ENCODE results near the gene RASL10B.

RASL10B gene

GRCh38 chr17:35723735-35724134 is 7.7 kb upstream of the RASL10B start:
- DNase-seq: no peak

GRCh38 chr17:35725058-35725457 is 6.4 kb upstream of the RASL10B start:
- DNase-seq: no peak

- no peak for DNase-seq
These were observed 5.7 kb upstream of the RASL10B start for GRCh38 chr17:35725802-35726126.

- DNase-seq: no peak
These were observed 5.1 kb upstream of the RASL10B start for GRCh38 chr17:35726127-35726952.

- DNase-seq: no peak
These were observed 4.4 kb upstream of the RASL10B start for GRCh38 chr17:35726953-35727460.

GRCh38 chr17:35727635-35728034 is 3.8 kb upstream of the RASL10B start:
- DNase-seq: no peak

GRCh38 chr17:35728551-35728950 is 2.9 kb upstream of the RASL10B start:
- no peak for DNase-seq

- DNase-seq: no peak
These were observed 2.0 kb upstream of the RASL10B start for GRCh38 chr17:35729405-35729833.

- DNase-seq: no peak
These were observed 936 bp upstream of the RASL10B start for GRCh38 chr17:35730400-35731005.

GRCh38 chr17:35731917-35732805 is 722 bp downstream of the RASL10B start:
- DNase-seq: no peak

GRCh38 chr17:35732806-35733136 is 1.3 kb downstream of the RASL10B start:
- DNase-seq: no peak

- no peak for DNase-seq
These were observed 1.9 kb downstream of the RASL10B start for GRCh38 chr17:35733366-35733765.

- no peak for DNase-seq
These were observed 3.0 kb downstream of the RASL10B start for GRCh38 chr17:35734396-35734795.

- DNase-seq: no peak
These were observed 3.8 kb downstream of the RASL10B start for GRCh38 chr17:35735036-35735805.

GRCh38 chr17:35736236-35736635 is 4.8 kb downstream of the RASL10B start:
- no peak for DNase-seq

GRCh38 chr17:35738519-35739133 is 7.2 kb downstream of the RASL10B start:
- no peak for DNase-seq

GRCh38 chr17:35740216-35740615 is 8.8 kb downstream of the RASL10B start:
- DNase-seq: no peak

- no peak for DNase-seq
These were observed 9.8 kb downstream of the RASL10B start for GRCh38 chr17:35740997-35741931.

GRCh38 chr17:35742496-35742895 is 11.1 kb downstream of the RASL10B start:
- DNase-seq: no peak

- DNase-seq: no peak
These were observed 11.5 kb downstream of the RASL10B start for GRCh38 chr17:35742896-35743477.
